ENCODE data around the gene HOXA6. TPM values are rescaled to one million over a fixed set of nuclear protein-coding genes. Genes with fewer than 3 reads are reported as not detected.

Gene HOXA6
- total and polyA plus RNA-seq, 10 of the 15 experiments (the other 5 are each of a cell fraction or from before 2014, with no cell fraction given): 0.08 TPM; not detected in 9

DNA sequence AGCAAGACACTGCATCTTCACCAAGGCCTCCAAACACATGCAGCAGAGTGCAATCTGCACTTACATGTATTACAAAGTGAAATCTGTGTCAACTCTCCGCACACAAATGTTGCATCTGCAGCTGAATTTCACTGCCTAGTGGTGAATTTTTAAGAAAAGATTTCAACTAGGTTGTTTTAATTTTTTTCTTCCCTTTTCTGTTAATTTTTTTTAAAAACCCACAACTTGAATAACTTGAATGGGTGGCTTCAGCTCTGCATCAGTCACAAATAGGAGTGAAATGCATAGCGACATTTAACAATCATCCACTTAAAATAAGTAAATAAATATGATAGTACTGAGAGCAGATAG, 46.4 kb upstream of the HOXA6 start:
- no TSS peak for BruUV-seq (replicated peaks)

More for the DNA sequence above, 46.4 kb upstream of the HOXA6 start:
- H3K9ac ChIP-seq (ENCODE audit: control insufficient read depth, insufficient read depth, low read length): no peak overlapping the region
- no peak overlapping the region for H3K27ac ChIP-seq (ENCODE audit: control insufficient read depth, insufficient read depth)
- no peak overlapping the region for H2AFZ ChIP-seq (ENCODE audit: control insufficient read depth, low read depth, low read length)
- no peaks in the 10 kb centered on the region for H3K79me2 ChIP-seq (ENCODE audit: control insufficient read depth, insufficient read depth, low read length)
- intact Hi-C loops (cut with micrococcal nuclease; ENCODE audit: unreplicated experiment) (no loop called here), in situ Hi-C loops (cut with MboI) (no loop called here)
- no peak for ATAC-seq
- H3K27me3 ChIP-seq (replicated peaks in 1 of 2; ENCODE audit: control insufficient read depth in 2 of 2, insufficient read depth in 2 of 2, low read length in 1 of 2): peaks cover 25 to 41% of the 10 kb centered on the region in 2 experiments
- H3K36me3 ChIP-seq (ENCODE audit: control insufficient read depth in 2 of 2, insufficient read depth in 2 of 2, low read length in 1 of 2): no peaks in the 10 kb centered on the region
- H3K4me3 ChIP-seq: no peak overlapping the region
- H3K9me3 ChIP-seq (replicated peaks; ENCODE audit: control insufficient read depth, insufficient read depth, low read length): no peaks in the 10 kb centered on the region; the same call in 2 of the 3 replicates
- WGBS (ENCODE audit: insufficient coverage, insufficient replicate concordance, low lambda C conversion rate, missing lambda C conversion rate): 79% methylated on average over 2 of the region's 2 CpGs
- CTCF ChIA-PET: interaction anchor here (1.2 to 3.3 kb wide), 3 partner anchors 381 to 725 kb away, joined by 3 to 93 read pairs (median 50); no protein-coding TSS in a partner anchor
- H3K4me2 ChIP-seq (ENCODE audit: control insufficient read depth, insufficient read depth): no peak overlapping the region
- RAD21 ChIA-PET (ENCODE audit: unreplicated experiment): interaction anchor here (0.9 to 2.6 kb wide), 2 partner anchors 725 to 729 kb away, joined by 3 to 70 read pairs; no protein-coding TSS in a partner anchor
- H4K20me1 ChIP-seq (ENCODE audit: control insufficient read depth, insufficient read depth): 0 out of 2 replicates have a peak, but pooled peaks cover 3% of the 10 kb centered on the region
- SMC1A ChIA-PET (ENCODE audit: uncharacterized antibody, unreplicated experiment): no interaction called here
- FAIRE-seq: no peak
- TF ChIP-seq, protein P1, sequence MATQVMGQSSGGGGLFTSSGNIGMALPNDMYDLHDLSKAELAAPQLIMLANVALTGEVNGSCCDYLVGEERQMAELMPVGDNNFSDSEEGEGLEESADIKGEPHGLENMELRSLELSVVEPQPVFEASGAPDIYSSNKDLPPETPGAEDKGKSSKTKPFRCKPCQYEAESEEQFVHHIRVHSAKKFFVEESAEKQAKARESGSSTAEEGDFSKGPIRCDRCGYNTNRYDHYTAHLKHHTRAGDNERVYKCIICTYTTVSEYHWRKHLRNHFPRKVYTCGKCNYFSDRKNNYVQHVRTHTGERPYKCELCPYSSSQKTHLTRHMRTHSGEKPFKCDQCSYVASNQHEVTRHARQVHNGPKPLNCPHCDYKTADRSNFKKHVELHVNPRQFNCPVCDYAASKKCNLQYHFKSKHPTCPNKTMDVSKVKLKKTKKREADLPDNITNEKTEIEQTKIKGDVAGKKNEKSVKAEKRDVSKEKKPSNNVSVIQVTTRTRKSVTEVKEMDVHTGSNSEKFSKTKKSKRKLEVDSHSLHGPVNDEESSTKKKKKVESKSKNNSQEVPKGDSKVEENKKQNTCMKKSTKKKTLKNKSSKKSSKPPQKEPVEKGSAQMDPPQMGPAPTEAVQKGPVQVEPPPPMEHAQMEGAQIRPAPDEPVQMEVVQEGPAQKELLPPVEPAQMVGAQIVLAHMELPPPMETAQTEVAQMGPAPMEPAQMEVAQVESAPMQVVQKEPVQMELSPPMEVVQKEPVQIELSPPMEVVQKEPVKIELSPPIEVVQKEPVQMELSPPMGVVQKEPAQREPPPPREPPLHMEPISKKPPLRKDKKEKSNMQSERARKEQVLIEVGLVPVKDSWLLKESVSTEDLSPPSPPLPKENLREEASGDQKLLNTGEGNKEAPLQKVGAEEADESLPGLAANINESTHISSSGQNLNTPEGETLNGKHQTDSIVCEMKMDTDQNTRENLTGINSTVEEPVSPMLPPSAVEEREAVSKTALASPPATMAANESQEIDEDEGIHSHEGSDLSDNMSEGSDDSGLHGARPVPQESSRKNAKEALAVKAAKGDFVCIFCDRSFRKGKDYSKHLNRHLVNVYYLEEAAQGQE (IDR thresholded peaks at IDR 0.05; ENCODE audit: low read depth, low read length): no peak
- TF ChIP-seq LARP7 (IDR thresholded peaks at IDR 0.05): no peak
- no peak for TF ChIP-seq CBX5 (IDR thresholded peaks at IDR 0.05; ENCODE audit: low read depth)
- no peak for TF ChIP-seq ETV6 (conservative IDR thresholded peaks at IDR 0.05 in 1 of 2, IDR thresholded peaks at IDR 0.05 in 1 of 2; ENCODE audit: borderline replicate concordance in 1 of 2, low read depth in 1 of 2)
- no peak for TF ChIP-seq MXI1 (IDR thresholded peaks at IDR 0.05; ENCODE audit: low read depth, low read length)
- TF ChIP-seq HDAC2 (IDR thresholded peaks at IDR 0.05): no peak
- TF ChIP-seq, protein P2, sequence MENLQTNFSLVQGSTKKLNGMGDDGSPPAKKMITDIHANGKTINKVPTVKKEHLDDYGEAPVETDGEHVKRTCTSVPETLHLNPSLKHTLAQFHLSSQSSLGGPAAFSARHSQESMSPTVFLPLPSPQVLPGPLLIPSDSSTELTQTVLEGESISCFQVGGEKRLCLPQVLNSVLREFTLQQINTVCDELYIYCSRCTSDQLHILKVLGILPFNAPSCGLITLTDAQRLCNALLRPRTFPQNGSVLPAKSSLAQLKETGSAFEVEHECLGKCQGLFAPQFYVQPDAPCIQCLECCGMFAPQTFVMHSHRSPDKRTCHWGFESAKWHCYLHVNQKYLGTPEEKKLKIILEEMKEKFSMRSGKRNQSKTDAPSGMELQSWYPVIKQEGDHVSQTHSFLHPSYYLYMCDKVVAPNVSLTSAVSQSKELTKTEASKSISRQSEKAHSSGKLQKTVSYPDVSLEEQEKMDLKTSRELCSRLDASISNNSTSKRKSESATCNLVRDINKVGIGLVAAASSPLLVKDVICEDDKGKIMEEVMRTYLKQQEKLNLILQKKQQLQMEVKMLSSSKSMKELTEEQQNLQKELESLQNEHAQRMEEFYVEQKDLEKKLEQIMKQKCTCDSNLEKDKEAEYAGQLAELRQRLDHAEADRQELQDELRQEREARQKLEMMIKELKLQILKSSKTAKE (IDR thresholded peaks at IDR 0.05; ENCODE audit: low read depth, poor library complexity, severe bottlenecking): no peak
- no peak for TF ChIP-seq BMI1 (IDR thresholded peaks at IDR 0.05; ENCODE audit: borderline replicate concordance)
- TF ChIP-seq MTA3 (IDR thresholded peaks at IDR 0.05; ENCODE audit: borderline replicate concordance, low read length): no peak
- no peak for TF ChIP-seq HDAC6 (IDR thresholded peaks at IDR 0.05; ENCODE audit: unreplicated experiment)
- no peak for TF ChIP-seq TCF3 (IDR thresholded peaks at IDR 0.05; ENCODE audit: borderline replicate concordance, insufficient read depth, low read depth, low read length)
- TF ChIP-seq WRNIP1 (IDR thresholded peaks at IDR 0.05; ENCODE audit: borderline replicate concordance, low read depth, low read length): no peak
- no peaks in the 10 kb centered on the region; the same call in 1 of the 2 replicates for H3K4me1 ChIP-seq (ENCODE audit: control insufficient read depth, insufficient read depth, low read length)
- no peak for DNase-seq (ENCODE audit: low read depth, low spot score)
- POLR2A ChIA-PET: no interaction called here

Data from GM12878 (cell line).